A673 (cell line): ENCODE results near the gene SNX27.

ENCODE experiments used
- CTCF ChIP-seq: fragments of 300-800, 200-600 bp; sonication (generic); conservative IDR thresholded peaks from 2 replicates; pipeline ENCODE4 v1.5.1; 2017; ENCODE audit warnings: low read depth, mild to moderate bottlenecking, antibody characterized with exemption, low read length, moderate library complexity, mixed read lengths
- EZH2 ChIP-seq: fragments of 200-600 bp; sonication (generic); IDR thresholded peaks from 2 replicates; pipeline ENCODE4 v1.6.1; 2017; ENCODE audit warnings: borderline replicate concordance, low read depth, mild to moderate bottlenecking, mixed read lengths, antibody characterized with exemption, low read length; ENCODE audit not compliant: poor library complexity, severe bottlenecking

GRCh38 chr1:151711044-151711800 lies 99.4 kb downstream of the SNX27 start:
- no peak for TF ChIP-seq CTCF
- TF ChIP-seq EZH2 = no peak
